ENCODE data around the gene GRM5. TPM values are rescaled to one million over a fixed set of nuclear protein-coding genes. Genes with fewer than 3 reads are reported as not detected.

GRM5 gene
- total and polyA plus RNA-seq, 2 donors (not counting 1 experiment from before 2014, with no cell fraction given) = not detected

GRCh38 chr11:88555018-88555828 lies 510.6 kb downstream of the GRM5 start:
- ATAC-seq (ENCODE audit: low read depth) (no peak), DNase-seq (no peak)
- no peak overlapping the region for H3K4me3 Mint-ChIP-seq
- H3K27ac ChIP-seq (ENCODE audit: low read length in 2 of 2) = no peak overlapping the region
- intact Hi-C loops (cut with micrococcal nuclease) = no loop called here
- H3K27ac Mint-ChIP-seq = no peak overlapping the region
- H3K4me3 ChIP-seq (ENCODE audit: control extremely low read depth in 1 of 5, extremely low read depth in 1 of 5, insufficient read depth in 1 of 5, low read depth in 2 of 5, low read length in 4 of 5) = no peak overlapping the region
- no peaks in the 10 kb centered on the region for H3K9me3 Mint-ChIP-seq (ENCODE audit: insufficient read depth)
- peaks cover 15% of the 10 kb centered on the region for H3K27me3 Mint-ChIP-seq
- H3K4me1 ChIP-seq (ENCODE audit: control insufficient read depth in 2 of 2, insufficient read depth in 2 of 2, low read length in 2 of 2) = no peaks in the 10 kb centered on the region
- no peaks in the 10 kb centered on the region for H3K79me2 ChIP-seq (ENCODE audit: control insufficient read depth, insufficient read depth, low read length)
- no peak overlapping the region for H2AFZ ChIP-seq (ENCODE audit: insufficient read depth, low read depth, low read length, poor library complexity, severe bottlenecking)
- H3K9ac ChIP-seq (ENCODE audit: low read length) = no peak overlapping the region
- H3K9me3 ChIP-seq (ENCODE audit: control extremely low read depth in 1 of 3, control insufficient read depth in 2 of 3, insufficient read depth in 1 of 3, low read length in 2 of 3) = no peaks in the 10 kb centered on the region
- H4K20me1 ChIP-seq (ENCODE audit: control insufficient read depth, insufficient read depth, low read length, poor library complexity, severe bottlenecking) = no peaks in the 10 kb centered on the region
- WGBS (ENCODE audit: insufficient coverage) = no CpG with 5 or more reads among the region's 7 CpGs
- no peaks in the 10 kb centered on the region for H3K4me1 Mint-ChIP-seq
- H3K36me3 ChIP-seq (replicated peaks in 1 of 2; ENCODE audit: control extremely low read depth in 1 of 2, control insufficient read depth in 1 of 2, extremely low read depth in 1 of 2, insufficient read depth in 2 of 2, low read length in 1 of 2) = no peaks in the 10 kb centered on the region
- H3K4me2 ChIP-seq (replicated peaks; ENCODE audit: low read depth, low read length, poor library complexity, severe bottlenecking) = no peak overlapping the region
- no peak for TF ChIP-seq EZH2 (IDR thresholded peaks at IDR 0.05; ENCODE audit: borderline replicate concordance, insufficient read depth, low read depth, low read length, poor library complexity, severe bottlenecking)
- TF ChIP-seq CTCF (IDR thresholded peaks at IDR 0.05) = no peak
- no peaks in the 10 kb centered on the region for H3K27me3 ChIP-seq (replicated peaks in 1 of 4; ENCODE audit: control extremely low read depth in 1 of 4, control insufficient read depth in 3 of 4, insufficient read depth in 4 of 4, low read length in 3 of 4)
- POLR2A ChIA-PET = no interaction called here
- CTCF ChIA-PET = interaction anchor here (1.0 to 1.3 kb wide), 2 partner anchors 9 to 14 kb away, joined by 4 read pairs; no protein-coding TSS in a partner anchor

GRCh38 chr11:88553204-88553603 lies 512.6 kb downstream of the GRM5 start:
- Histone ChIP-seq H3K4me2 (replicated peaks; ENCODE audit: low read depth, low read length, poor library complexity, severe bottlenecking) (no peak overlapping the region), H3K4me3 (ENCODE audit: control extremely low read depth in 1 of 5, extremely low read depth in 1 of 5, insufficient read depth in 1 of 5, low read depth in 2 of 5, low read length in 4 of 5) (no peak overlapping the region), H3K27me3 (replicated peaks in 1 of 4; ENCODE audit: control extremely low read depth in 1 of 4, control insufficient read depth in 3 of 4, insufficient read depth in 4 of 4, low read length in 3 of 4) (no peaks in the 10 kb centered on the region), H3K36me3 (replicated peaks in 1 of 2; ENCODE audit: control extremely low read depth in 1 of 2, control insufficient read depth in 1 of 2, extremely low read depth in 1 of 2, insufficient read depth in 2 of 2, low read length in 1 of 2) (no peaks in the 10 kb centered on the region), H4K20me1 (ENCODE audit: control insufficient read depth, insufficient read depth, low read length, poor library complexity, severe bottlenecking) (no peaks in the 10 kb centered on the region), H3K9ac (ENCODE audit: low read length) (no peak overlapping the region), H2AFZ (ENCODE audit: insufficient read depth, low read depth, low read length, poor library complexity, severe bottlenecking) (no peak overlapping the region), H3K9me3 (ENCODE audit: control extremely low read depth in 1 of 3, control insufficient read depth in 2 of 3, insufficient read depth in 1 of 3, low read length in 2 of 3) (no peaks in the 10 kb centered on the region), H3K79me2 (ENCODE audit: control insufficient read depth, insufficient read depth, low read length) (no peaks in the 10 kb centered on the region), H3K4me1 (ENCODE audit: control insufficient read depth in 2 of 2, insufficient read depth in 2 of 2, low read length in 2 of 2) (no peaks in the 10 kb centered on the region), H3K27ac (ENCODE audit: low read length in 2 of 2) (no peak overlapping the region)
- ChIA-PET POLR2A (no interaction called here), CTCF (interaction anchor here (1.0 to 3.6 kb wide), 6 partner anchors 11 to 1200 kb away, joined by 3 to 35 read pairs (median 8); no protein-coding TSS in a partner anchor)
- Mint-ChIP-seq H3K9me3 (ENCODE audit: insufficient read depth) (no peaks in the 10 kb centered on the region), H3K27ac (no peak overlapping the region), H3K27me3 (peaks cover 15% of the 10 kb centered on the region), H3K4me1 (no peaks in the 10 kb centered on the region), H3K4me3 (no peak overlapping the region)
- ATAC-seq (ENCODE audit: low read depth) (no peak), DNase-seq (no peak)
- TF ChIP-seq EZH2 (IDR thresholded peaks at IDR 0.05; ENCODE audit: borderline replicate concordance, insufficient read depth, low read depth, low read length, poor library complexity, severe bottlenecking) (no peak), CTCF (IDR thresholded peaks at IDR 0.05) (no peak)
- intact Hi-C loops (cut with micrococcal nuclease) = loop anchor here (5.0 kb wide), 1 partner anchor 321 kb away; no protein-coding TSS in a partner anchor
- WGBS (ENCODE audit: insufficient coverage) = 79% methylated on average over 2 of the region's 2 CpGs
